ENCODE measurements around the gene SEZ6.
A peak's percentile ranks its signal among the peaks of the same experiment; 100 is the strongest.

SEZ6 gene

DNA sequence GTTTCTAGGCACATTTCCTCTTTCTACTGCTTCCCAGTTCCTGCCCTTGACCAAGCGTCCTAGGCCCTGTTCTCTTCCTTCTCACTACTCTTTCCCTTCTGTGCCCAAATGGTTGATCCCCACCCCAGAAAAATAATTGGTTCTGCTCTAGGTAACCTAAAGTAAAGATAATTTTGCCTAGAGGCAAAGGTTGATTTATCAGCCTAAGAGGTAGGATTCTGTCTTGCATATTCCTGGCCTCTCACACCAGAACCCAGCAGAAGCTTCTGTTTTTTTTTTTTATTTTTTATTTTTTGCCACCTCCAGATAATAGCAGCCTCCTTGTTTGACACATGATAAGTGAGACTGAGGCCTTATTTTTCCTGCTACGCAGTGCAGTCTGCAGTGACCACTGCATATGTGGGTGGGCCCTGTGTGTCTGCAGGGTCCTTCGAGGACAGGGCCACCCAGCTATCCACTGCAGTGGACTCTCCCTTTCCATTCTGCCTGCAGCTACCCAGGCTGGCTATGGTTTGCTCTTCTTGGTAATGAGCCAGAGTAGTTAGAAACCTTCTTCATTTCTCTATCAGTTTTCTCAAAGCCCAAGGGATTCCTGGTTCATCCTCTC is 37.8 kb upstream of the SEZ6 start:
- peaks cover 4% of the 10 kb centered on the region for H3K27me3 Mint-ChIP-seq (ENCODE audit: low read depth)
- peak overlapping the region in 2 of 3 experiments; percentile 19 to 91 for H3K27ac Mint-ChIP-seq
- H3K36me3 Mint-ChIP-seq (ENCODE audit: low read depth): no peaks in the 10 kb centered on the region
- H3K4me1 Mint-ChIP-seq: peaks cover 67% of the 10 kb centered on the region
- TF ChIP-seq, protein P1, sequence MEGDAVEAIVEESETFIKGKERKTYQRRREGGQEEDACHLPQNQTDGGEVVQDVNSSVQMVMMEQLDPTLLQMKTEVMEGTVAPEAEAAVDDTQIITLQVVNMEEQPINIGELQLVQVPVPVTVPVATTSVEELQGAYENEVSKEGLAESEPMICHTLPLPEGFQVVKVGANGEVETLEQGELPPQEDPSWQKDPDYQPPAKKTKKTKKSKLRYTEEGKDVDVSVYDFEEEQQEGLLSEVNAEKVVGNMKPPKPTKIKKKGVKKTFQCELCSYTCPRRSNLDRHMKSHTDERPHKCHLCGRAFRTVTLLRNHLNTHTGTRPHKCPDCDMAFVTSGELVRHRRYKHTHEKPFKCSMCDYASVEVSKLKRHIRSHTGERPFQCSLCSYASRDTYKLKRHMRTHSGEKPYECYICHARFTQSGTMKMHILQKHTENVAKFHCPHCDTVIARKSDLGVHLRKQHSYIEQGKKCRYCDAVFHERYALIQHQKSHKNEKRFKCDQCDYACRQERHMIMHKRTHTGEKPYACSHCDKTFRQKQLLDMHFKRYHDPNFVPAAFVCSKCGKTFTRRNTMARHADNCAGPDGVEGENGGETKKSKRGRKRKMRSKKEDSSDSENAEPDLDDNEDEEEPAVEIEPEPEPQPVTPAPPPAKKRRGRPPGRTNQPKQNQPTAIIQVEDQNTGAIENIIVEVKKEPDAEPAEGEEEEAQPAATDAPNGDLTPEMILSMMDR (IDR thresholded peaks at IDR 0.05; ENCODE audit: unreplicated experiment in 3 of 3): no peak
- no peaks in the 10 kb centered on the region for H3K9me3 Mint-ChIP-seq
- no peak overlapping the region for H3K4me3 Mint-ChIP-seq

DNA sequence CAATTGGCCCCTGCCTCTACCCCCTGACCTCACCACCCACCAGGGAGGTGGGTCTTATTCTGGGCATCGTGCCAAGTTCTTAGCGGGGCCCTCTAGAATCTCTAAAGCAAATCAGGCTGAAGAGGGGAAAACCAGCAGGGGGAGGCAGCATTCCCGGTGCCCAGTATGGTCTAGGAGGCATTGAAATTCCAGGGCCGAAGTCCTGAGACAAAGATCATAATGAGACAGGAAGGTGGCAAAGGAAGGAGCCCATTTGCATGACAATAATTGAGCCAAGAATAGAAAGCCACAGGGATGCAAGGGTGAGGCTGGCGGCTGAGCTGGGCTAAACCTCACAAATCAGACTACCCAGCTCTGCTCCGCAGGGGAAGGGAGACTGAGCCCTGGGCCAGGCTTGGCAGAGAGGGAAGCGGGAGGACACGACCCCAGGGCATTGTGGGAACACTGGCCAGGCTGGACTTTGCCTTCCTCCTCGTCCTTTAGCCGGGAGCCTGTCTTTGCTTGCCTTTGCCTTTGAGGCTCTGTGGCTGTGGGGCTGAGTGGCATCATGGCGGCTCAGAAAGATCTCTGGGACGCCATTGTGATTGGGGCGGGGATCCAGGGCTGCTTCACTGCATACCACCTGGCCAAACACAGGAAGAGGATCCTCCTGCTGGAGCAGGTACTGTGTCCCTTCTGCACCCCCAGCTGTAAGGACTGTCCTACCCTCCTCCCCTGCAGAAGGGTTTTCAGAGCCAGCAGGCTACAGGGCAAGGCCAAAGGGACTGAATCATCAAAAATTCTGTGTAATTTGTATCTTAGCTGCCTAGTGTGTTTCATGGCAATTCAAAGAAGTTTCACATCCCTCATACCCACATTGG is 37.1 kb upstream of the SEZ6 start, which contains the start of gene PIPOX:
TSS of gene PIPOX (plus strand) at position 463 of the 860 bp plus-strand sequence. CDS start at position 548, 85 bp downstream.
- peaks cover 4% of the 10 kb centered on the region for H3K27me3 Mint-ChIP-seq (ENCODE audit: low read depth)
- TF ChIP-seq, protein P1 (IDR thresholded peaks at IDR 0.05; ENCODE audit: unreplicated experiment in 3 of 3): peak; percentile 25 to 36 (median 28)
- no peaks in the 10 kb centered on the region for H3K9me3 Mint-ChIP-seq
- peaks cover 59% of the 10 kb centered on the region for H3K4me1 Mint-ChIP-seq
- no peaks in the 10 kb centered on the region for H3K36me3 Mint-ChIP-seq (ENCODE audit: low read depth)
- peak within 1 kb of the TSS; percentile 41 to 91 (median 89) for H3K27ac Mint-ChIP-seq
- H3K4me3 Mint-ChIP-seq: peak within 1 kb of the TSS; percentile 12 to 41 (median 31)

DNA sequence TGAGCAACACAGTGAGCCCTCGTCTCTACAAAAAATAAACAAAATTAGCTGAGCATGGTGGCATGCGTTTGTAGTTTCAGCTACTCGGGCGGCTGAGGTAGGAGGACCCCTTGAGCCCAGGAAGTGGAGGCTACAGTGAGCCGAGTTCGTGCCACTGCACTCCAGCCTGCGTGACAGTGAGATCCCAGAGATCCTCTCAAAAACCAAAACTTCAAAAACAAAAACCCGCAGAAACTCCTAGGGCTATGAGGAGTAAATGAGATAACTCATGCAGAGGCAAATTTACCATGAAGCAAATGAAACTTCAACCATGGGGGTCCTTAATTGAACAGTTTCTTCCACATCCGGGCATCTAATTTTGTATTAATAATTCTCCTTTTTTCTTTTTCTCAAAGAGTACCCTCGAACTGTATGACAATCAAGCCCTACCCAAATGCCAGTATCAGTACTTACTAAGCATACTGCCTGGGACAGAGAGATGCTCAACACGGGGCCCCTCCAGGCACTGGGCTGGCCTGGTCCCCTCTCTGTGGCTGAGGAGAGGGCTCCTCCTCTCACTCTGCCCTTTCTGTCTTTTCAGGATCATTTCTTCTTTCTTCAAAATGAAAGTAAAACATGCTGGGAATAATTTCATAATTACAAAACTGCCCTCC is 36.3 kb upstream of the SEZ6 start:
- TF ChIP-seq, protein P1 (IDR thresholded peaks at IDR 0.05; ENCODE audit: unreplicated experiment in 3 of 3): no peak
- no peaks in the 10 kb centered on the region for H3K9me3 Mint-ChIP-seq

DNA sequence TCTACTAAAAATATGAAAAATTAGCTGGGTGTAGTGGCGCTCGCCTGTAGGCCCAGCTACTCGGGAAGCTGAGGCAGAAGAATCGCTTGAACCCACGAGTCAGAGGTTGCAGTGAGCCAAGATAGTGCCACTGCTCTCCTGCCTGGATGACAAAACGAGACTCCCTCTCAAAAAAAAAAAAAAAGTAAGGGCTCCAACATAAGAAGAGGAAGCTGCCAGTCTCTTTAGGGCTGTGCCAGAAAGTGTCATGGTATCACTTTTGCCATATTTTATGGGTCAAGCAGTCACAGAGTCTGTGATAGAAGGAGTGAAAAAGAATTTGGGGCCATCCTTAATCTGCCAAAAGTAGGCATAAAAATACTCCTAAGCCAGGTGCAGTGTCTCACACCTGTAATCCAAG is 35.7 kb upstream of the SEZ6 start:
- Mint-ChIP-seq H3K4me3 (no peak overlapping the region), H3K9me3 (no peaks in the 10 kb centered on the region), H3K27me3 (ENCODE audit: low read depth) (peaks cover 4% of the 10 kb centered on the region), H3K4me1 (peaks cover 49% of the 10 kb centered on the region), H3K27ac (peak overlapping the region in 2 of 3 experiments; percentile 41 to 91), H3K36me3 (ENCODE audit: low read depth) (no peaks in the 10 kb centered on the region)
- TF ChIP-seq, protein P1 (IDR thresholded peaks at IDR 0.05; ENCODE audit: unreplicated experiment in 3 of 3): no peak

More for the DNA sequence above, 36.3 kb upstream of the SEZ6 start:
- Mint-ChIP-seq H3K36me3 (ENCODE audit: low read depth) (no peaks in the 10 kb centered on the region), H3K27ac (peak overlapping the region; percentile 41 to 91 (median 89)), H3K4me1 (peaks cover 52% of the 10 kb centered on the region), H3K27me3 (ENCODE audit: low read depth) (peaks cover 4% of the 10 kb centered on the region), H3K4me3 (peak overlapping the region; percentile 12 to 41 (median 31))

DNA sequence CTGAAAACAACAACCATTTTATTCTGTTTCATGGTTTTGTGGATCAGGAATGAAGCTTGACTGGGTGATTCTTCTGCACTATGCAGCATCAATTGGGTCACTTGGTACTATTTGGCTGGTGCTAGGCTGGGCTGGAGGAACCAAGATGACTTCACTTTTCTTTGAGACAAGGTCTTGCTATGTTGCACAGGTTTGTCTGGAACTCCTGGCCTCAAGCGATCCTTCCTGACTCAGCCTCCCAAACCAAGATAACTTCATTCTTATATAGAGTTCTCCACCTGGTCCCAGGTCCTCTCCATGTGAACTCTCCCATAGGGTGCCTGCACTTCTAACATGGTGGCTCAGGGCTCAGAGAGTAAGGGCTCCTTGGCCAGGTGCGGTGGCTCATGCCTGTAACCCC is 35.3 kb upstream of the SEZ6 start:
- peaks cover 4% of the 10 kb centered on the region for H3K27me3 Mint-ChIP-seq (ENCODE audit: low read depth)
- no peaks in the 10 kb centered on the region for H3K36me3 Mint-ChIP-seq (ENCODE audit: low read depth)
- H3K27ac Mint-ChIP-seq: peak overlapping the region in 1 of 3 experiments; percentile 40
- H3K4me1 Mint-ChIP-seq: peaks cover 45% of the 10 kb centered on the region
- TF ChIP-seq, protein P1 (IDR thresholded peaks at IDR 0.05; ENCODE audit: unreplicated experiment in 3 of 3): no peak
- peaks cover 2% of the 10 kb centered on the region for H3K9me3 Mint-ChIP-seq
- H3K4me3 Mint-ChIP-seq: no peak overlapping the region
